Fibroblast of lung (primary cell): ENCODE data around the gene MORN4.

Source experiments
- CTCF ChIP-seq, 2 donors: IDR thresholded peaks in 1 of 2; conservative IDR thresholded peaks in 1 of 2; 1 replicate in 1 of 2; 2 replicates in 1 of 2; pipeline ENCODE4 v1.5.1; 2011 to 2012; ENCODE audit warnings: low read length in 2 of 2, control low read depth in 1 of 2, inconsistent platforms in 1 of 2, low read depth in 1 of 2, mild to moderate bottlenecking in 1 of 2
- EZH2 ChIP-seq: IDR thresholded peaks from 2 replicates; pipeline ENCODE4 v1.5.1; 2012; ENCODE audit warnings: low read length, control low read depth, mild to moderate bottlenecking; ENCODE audit errors: missing control alignments

- TF ChIP-seq CTCF (conservative IDR thresholded peaks at IDR 0.05 in 1 of 2, IDR thresholded peaks at IDR 0.05 in 1 of 2; ENCODE audit: low read depth in 1 of 2, low read length in 2 of 2), result no peak
- TF ChIP-seq EZH2, result no peak
Observed at GRCh38 chr10:97573021-97573420, 60.3 kb downstream of the MORN4 start.
